GM21367 (cell line): ENCODE results near the gene SLC9A5.

Experiments
- ATAC-seq: cut with Tn5 transposase; IDR thresholded peaks from one replicate; pipeline ENCODE4 v1.9.1; 2021; ENCODE audit not compliant: unreplicated experiment

SLC9A5 gene

GRCh38 chr16:67280090-67281015 is 31.6 kb downstream of the SLC9A5 start:
- no peak for ATAC-seq

- ATAC-seq: no peak
Observed at GRCh38 chr16:67281536-67282446, 33.0 kb downstream of the SLC9A5 start.

GRCh38 chr16:67282447-67282805 is 33.6 kb downstream of the SLC9A5 start:
- ATAC-seq: no peak

- ATAC-seq: no peak
Observed at GRCh38 chr16:67283039-67283825, 34.5 kb downstream of the SLC9A5 start.

GRCh38 chr16:67283826-67284555 is 35.2 kb downstream of the SLC9A5 start:
- ATAC-seq: no peak

- no peak for ATAC-seq
Observed at GRCh38 chr16:67284699-67285646, 36.2 kb downstream of the SLC9A5 start.

GRCh38 chr16:67286441-67287235 is 37.9 kb downstream of the SLC9A5 start:
- no peak for ATAC-seq

- ATAC-seq: no peak
Observed at GRCh38 chr16:67287960-67288359, 39.2 kb downstream of the SLC9A5 start.

- no peak for ATAC-seq
Observed at GRCh38 chr16:67291461-67291860, 42.7 kb downstream of the SLC9A5 start.

GRCh38 chr16:67294171-67294757 is 45.5 kb downstream of the SLC9A5 start:
- ATAC-seq: no peak

GRCh38 chr16:67294938-67295361 is 46.2 kb downstream of the SLC9A5 start:
- ATAC-seq: no peak

- ATAC-seq: no peak
Observed at GRCh38 chr16:67296420-67296819, 47.6 kb downstream of the SLC9A5 start.

GRCh38 chr16:67298277-67298676 is 49.5 kb downstream of the SLC9A5 start:
- no peak for ATAC-seq

- ATAC-seq: no peak
Observed at GRCh38 chr16:67299269-67299668, 50.5 kb downstream of the SLC9A5 start.

- no peak for ATAC-seq
Observed at GRCh38 chr16:67301080-67301782, 52.5 kb downstream of the SLC9A5 start.

- ATAC-seq: no peak
Observed at GRCh38 chr16:67302076-67302475, 53.3 kb downstream of the SLC9A5 start.

- ATAC-seq: no peak
Observed at GRCh38 chr16:67302970-67303369, 54.2 kb downstream of the SLC9A5 start.
